Activated CD8-positive, alpha-beta T cell treated with anti-CD3 and anti-CD28 coated beads for 36 hours (primary cell): ENCODE results near the gene NMNAT3. TPM values are rescaled to one million over a fixed set of nuclear protein-coding genes. Genes with fewer than 3 reads are reported as not detected.
A peak's percentile ranks its signal among the peaks of the same experiment; 100 is the strongest.

ENCODE experiments used
- ATAC-seq: fragments of 200-7000 bp; cut with Tn5 transposase; one replicate; pipeline ENCODE4 v1.10.0; 2021; ENCODE audit warnings: mild to moderate bottlenecking, moderate library complexity
- CTCF ChIA-PET: fragments of 350-600 bp; sonication (Branson Sonifier 250); formaldehyde crosslinking; loops from one replicate; lab custom pipeline; 2021; ENCODE audit warnings: antibody characterized with exemption; lab: Charles Lee
- POLR2A ChIA-PET: fragments of 350-600 bp; sonication (Branson Sonifier 250); formaldehyde crosslinking; loops from one replicate; lab custom pipeline; 2021; ENCODE audit warnings: antibody characterized with exemption; lab: Charles Lee
- DNase-seq: peaks from one replicate; pipeline ENCODE4 v3.0.0-alpha.2; 2020
- H3K27ac Mint-ChIP-seq: one replicate; pipeline ENCODE4 v1.8.0; 2021; ENCODE audit warnings: mild to moderate bottlenecking, mixed read lengths
- H3K27me3 Mint-ChIP-seq: one replicate; pipeline ENCODE4 v1.8.0; 2021; ENCODE audit warnings: mixed read lengths
- H3K36me3 Mint-ChIP-seq: one replicate; pipeline ENCODE4 v1.8.0; 2021; ENCODE audit warnings: low read depth, mixed read lengths
- H3K4me1 Mint-ChIP-seq: one replicate; pipeline ENCODE4 v1.8.0; 2021; ENCODE audit warnings: low read depth, mixed read lengths
- H3K4me3 Mint-ChIP-seq: one replicate; pipeline ENCODE4 v1.8.0; 2021; ENCODE audit warnings: mild to moderate bottlenecking, moderate library complexity, mixed read lengths
- H3K9me3 Mint-ChIP-seq: one replicate; pipeline ENCODE4 v1.8.0; 2021; ENCODE audit warnings: mixed read lengths
- intact Hi-C: fragments of 100-400 bp; cut with micrococcal nuclease; formaldehyde crosslinking; loops from one replicate; pipeline ENCODE4 v1.10.0; 2022
- total RNA-seq, 2 experiments: library from RNA; stranded (reverse); gene quantifications; one replicate each; pipeline ENCODE4 v1.2.3, GENCODE V29; 2021
- TF ChIP-seq, protein P1 (sequence below): fragments of 200-600 bp; IDR thresholded peaks from one replicate; pipeline ENCODE4 v1.8.0; 2022; ENCODE audit warnings: antibody characterized with exemption, mild to moderate bottlenecking

Gene NMNAT3
- total RNA-seq, 2 experiments from 2014 or later, result 4.3 to 4.5 TPM

GRCh38 chr3:139687431-139687830 lies 9.7 kb upstream of the NMNAT3 start:
- TF ChIP-seq, protein P1, sequence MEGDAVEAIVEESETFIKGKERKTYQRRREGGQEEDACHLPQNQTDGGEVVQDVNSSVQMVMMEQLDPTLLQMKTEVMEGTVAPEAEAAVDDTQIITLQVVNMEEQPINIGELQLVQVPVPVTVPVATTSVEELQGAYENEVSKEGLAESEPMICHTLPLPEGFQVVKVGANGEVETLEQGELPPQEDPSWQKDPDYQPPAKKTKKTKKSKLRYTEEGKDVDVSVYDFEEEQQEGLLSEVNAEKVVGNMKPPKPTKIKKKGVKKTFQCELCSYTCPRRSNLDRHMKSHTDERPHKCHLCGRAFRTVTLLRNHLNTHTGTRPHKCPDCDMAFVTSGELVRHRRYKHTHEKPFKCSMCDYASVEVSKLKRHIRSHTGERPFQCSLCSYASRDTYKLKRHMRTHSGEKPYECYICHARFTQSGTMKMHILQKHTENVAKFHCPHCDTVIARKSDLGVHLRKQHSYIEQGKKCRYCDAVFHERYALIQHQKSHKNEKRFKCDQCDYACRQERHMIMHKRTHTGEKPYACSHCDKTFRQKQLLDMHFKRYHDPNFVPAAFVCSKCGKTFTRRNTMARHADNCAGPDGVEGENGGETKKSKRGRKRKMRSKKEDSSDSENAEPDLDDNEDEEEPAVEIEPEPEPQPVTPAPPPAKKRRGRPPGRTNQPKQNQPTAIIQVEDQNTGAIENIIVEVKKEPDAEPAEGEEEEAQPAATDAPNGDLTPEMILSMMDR, result no peak
- Mint-ChIP-seq H3K27ac (no peak overlapping the region), H3K27me3 (peaks cover 7% of the 10 kb centered on the region), H3K4me1 (no peaks in the 10 kb centered on the region), H3K4me3 (no peak overlapping the region), H3K36me3 (no peaks in the 10 kb centered on the region), H3K9me3 (no peaks in the 10 kb centered on the region)
- ChIA-PET CTCF (no interaction called here), POLR2A (interaction anchor here (0.9 kb wide), 1 partner anchor 88 kb away, joined by 4 read pairs; no protein-coding TSS in a partner anchor)
- ATAC-seq, result no peak
- no peak for DNase-seq
- intact Hi-C loops, result no loop called here

- CTCF ChIA-PET, result no interaction called here
- intact Hi-C loops, result no loop called here
- POLR2A ChIA-PET, result no interaction called here
Measured at GRCh38 chr3:139686624-139687023, 8.9 kb upstream of the NMNAT3 start.

DNA sequence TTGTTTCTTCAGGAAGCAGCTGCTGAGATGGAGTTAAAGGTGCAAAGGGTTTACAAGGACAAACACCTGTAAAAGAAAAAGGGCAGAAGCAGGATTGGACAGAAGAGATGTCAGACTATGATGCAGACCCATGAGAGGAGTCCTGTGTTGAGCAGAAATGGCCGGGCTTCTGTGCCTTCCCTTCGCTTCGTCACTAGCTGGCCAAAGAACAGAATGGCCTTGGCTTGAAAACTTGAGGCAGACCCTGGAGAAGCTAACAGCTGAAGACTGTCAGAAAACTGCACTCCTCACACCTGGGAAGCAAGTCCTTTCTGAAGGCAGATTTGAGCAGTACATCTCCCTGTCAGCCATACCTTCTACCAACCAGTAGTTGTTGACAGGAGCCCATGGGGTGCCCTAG lies 8.4 kb upstream of the NMNAT3 start:
- TF ChIP-seq, protein P1, result no peak
- ChIA-PET POLR2A (no interaction called here), CTCF (no interaction called here)
- Mint-ChIP-seq H3K9me3 (no peaks in the 10 kb centered on the region), H3K36me3 (no peaks in the 10 kb centered on the region), H3K4me1 (no peaks in the 10 kb centered on the region), H3K4me3 (no peak overlapping the region), H3K27me3 (peaks cover 9% of the 10 kb centered on the region), H3K27ac (no peak overlapping the region)
- ATAC-seq, result no peak
- intact Hi-C loops, result no loop called here
- DNase-seq, result no peak

More at GRCh38 chr3:139686624-139687023, 8.9 kb upstream of the NMNAT3 start:
- Mint-ChIP-seq H3K36me3 (no peaks in the 10 kb centered on the region), H3K27me3 (peaks cover 7% of the 10 kb centered on the region), H3K27ac (no peak overlapping the region), H3K4me1 (no peaks in the 10 kb centered on the region), H3K4me3 (no peak overlapping the region), H3K9me3 (no peaks in the 10 kb centered on the region)
- no peak for DNase-seq
- ATAC-seq, result no peak
- TF ChIP-seq, protein P1, result no peak

DNA sequence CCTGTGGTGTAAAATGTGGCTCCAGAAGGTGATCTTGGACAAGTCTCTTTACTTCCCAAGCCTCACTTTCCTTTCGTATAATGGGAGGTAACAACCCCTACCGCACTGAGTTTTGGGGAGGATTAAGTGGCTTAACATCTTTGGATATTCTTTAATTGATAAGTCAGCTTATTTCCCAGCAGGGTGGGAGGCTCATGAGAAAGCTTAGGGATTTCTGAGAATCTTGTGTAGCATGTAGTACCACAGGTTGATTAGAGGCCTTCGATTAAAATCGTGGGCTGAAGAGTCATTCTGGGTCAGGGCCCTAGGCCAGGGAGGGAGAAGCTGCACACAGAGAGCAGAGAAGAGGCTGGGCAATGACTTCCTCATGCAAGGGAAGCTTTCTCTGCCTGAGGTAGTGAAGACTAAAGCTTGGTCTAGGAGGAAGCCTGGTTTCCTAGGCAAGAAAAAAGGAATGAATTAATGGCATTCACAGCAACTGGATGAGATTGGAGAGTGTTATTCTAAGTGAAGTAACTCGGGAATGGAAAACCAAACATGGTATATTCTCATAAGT lies 1.5 kb upstream of the NMNAT3 start:
- TF ChIP-seq, protein P1, result no peak
- Mint-ChIP-seq H3K36me3 (no peaks in the 10 kb centered on the region), H3K9me3 (no peaks in the 10 kb centered on the region), H3K4me1 (peaks cover 7% of the 10 kb centered on the region), H3K27ac (no peak overlapping the region), H3K4me3 (no peak overlapping the region), H3K27me3 (peaks cover 8% of the 10 kb centered on the region)
- intact Hi-C loops, result no loop called here
- DNase-seq (no peak), ATAC-seq (no peak)
- ChIA-PET POLR2A (no interaction called here), CTCF (no interaction called here)

- TF ChIP-seq, protein P1, result no peak
- POLR2A ChIA-PET, result interaction anchor here (0.8 kb wide), 1 partner anchor 25 kb away, joined by 3 read pairs; no protein-coding TSS in a partner anchor
Measured at GRCh38 chr3:139676632-139677387, 962 bp downstream of the NMNAT3 start.

More at GRCh38 chr3:139676632-139677387, 962 bp downstream of the NMNAT3 start:
- H3K4me1 Mint-ChIP-seq, result peaks cover 7% of the 10 kb centered on the region
- H3K27me3 Mint-ChIP-seq, result peaks cover 8% of the 10 kb centered on the region
- ATAC-seq, result no peak
- no peaks in the 10 kb centered on the region for H3K9me3 Mint-ChIP-seq
- intact Hi-C loops, result no loop called here
- peak overlapping the region; percentile 76 for H3K4me3 Mint-ChIP-seq
- CTCF ChIA-PET, result interaction anchor here (1.7 kb wide), 1 partner anchor 69 kb away, joined by 4 read pairs; no protein-coding TSS in a partner anchor
- no peak for DNase-seq
- H3K27ac Mint-ChIP-seq, result no peak overlapping the region
- no peaks in the 10 kb centered on the region for H3K36me3 Mint-ChIP-seq
